AG04449 (cell line): ENCODE measurements around the gene TTLL11.
A peak's percentile ranks its signal among the peaks of the same experiment; 100 is the strongest.

Experiments
- CTCF ChIA-PET: fragments of 350-600 bp; formaldehyde crosslinking; extraction: SDS; loops from one replicate; lab custom pipeline; 2021; ENCODE audit warnings: antibody characterized with exemption; lab: Yijun Ruan, JAX
- POLR2A ChIA-PET: fragments of 400-600, 350-600 bp; formaldehyde crosslinking; extraction: SDS; loops from one replicate; lab custom pipeline; 2020; ENCODE audit warnings: antibody characterized with exemption, inconsistent platforms; lab: Yijun Ruan, JAX
- DNase-seq: peaks from one replicate; pipeline ENCODE4 v3.0.0-alpha.2; 2010; ENCODE audit warnings: low read depth, low spot score
- H3K4me3 ChIP-seq: 2 replicates; pipeline ENCODE4 v1.5.1; 2011; ENCODE audit warnings: low read depth, mild to moderate bottlenecking, control low read depth, low read length
- CTCF ChIP-seq: IDR thresholded peaks from one replicate; pipeline ENCODE4 v1.5.1; 2011; ENCODE audit warnings: mild to moderate bottlenecking, moderate library complexity, low read length, control low read depth, inconsistent platforms; ENCODE audit not compliant: insufficient read depth; ENCODE audit errors: missing control alignments

The TTLL11 gene

GRCh38 chr9:122091682-122092592, 1.2 kb downstream of the TTLL11 start:
- no peak for TF ChIP-seq CTCF
- ChIA-PET POLR2A (interaction anchor here (1.0 kb wide), 1 partner anchor 8 kb away, joined by 3 read pairs; no protein-coding TSS in a partner anchor), CTCF (interaction anchor here (0.7 to 10.2 kb wide), 7 partner anchors 26 to 546 kb away, joined by 3 to 692 read pairs (median 4); no protein-coding TSS in a partner anchor)
- peak overlapping the region; percentile 79 for H3K4me3 ChIP-seq
- DNase-seq, result no peak

GRCh38 chr9:122090981-122091380, 2.1 kb downstream of the TTLL11 start:
- peak overlapping the region; percentile 1; the same call in 1 of the 2 replicates for H3K4me3 ChIP-seq
- ChIA-PET POLR2A (no interaction called here), CTCF (interaction anchor here (4.2 to 10.2 kb wide), 2 partner anchors 8 to 27 kb away, joined by 33 to 692 read pairs; no protein-coding TSS in a partner anchor)
- no peak for DNase-seq
- TF ChIP-seq CTCF, result no peak

DNA sequence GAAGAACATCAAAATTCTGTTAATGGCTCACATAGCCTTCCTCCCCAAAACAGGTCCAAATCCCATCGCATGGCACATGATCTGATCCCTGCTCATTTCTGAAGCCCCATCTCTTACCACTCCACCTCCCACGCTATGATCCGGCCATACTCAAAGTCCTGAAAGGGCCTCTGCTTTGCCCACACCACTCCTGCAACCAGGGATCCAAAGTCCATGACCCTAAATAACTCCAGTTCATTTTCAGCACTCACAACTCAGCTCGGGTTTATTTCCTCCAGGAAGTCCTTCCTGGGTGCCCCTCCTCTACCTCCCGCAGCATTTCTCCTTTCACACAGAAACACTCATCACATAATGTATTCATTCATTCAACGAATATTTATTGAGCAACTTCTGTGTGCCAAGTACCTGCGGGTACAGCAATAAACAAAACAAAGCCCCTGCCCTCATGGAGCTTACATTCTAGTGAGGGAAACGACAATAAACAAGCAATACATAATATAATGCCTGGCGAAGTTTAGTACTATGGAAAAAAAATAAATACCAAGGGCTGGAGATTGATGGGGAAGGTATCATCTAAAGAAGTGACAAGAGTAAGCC, 2.7 kb downstream of the TTLL11 start:
- ChIA-PET CTCF (interaction anchor here (1.0 to 10.2 kb wide), 4 partner anchors 8 to 544 kb away, joined by 3 to 692 read pairs (median 18); no protein-coding TSS in a partner anchor), POLR2A (no interaction called here)
- H3K4me3 ChIP-seq, result no peak overlapping the region
- DNase-seq, result no peak
- TF ChIP-seq CTCF, result no peak

GRCh38 chr9:122088880-122089706, 4.0 kb downstream of the TTLL11 start:
- TF ChIP-seq CTCF, result no peak
- no peak overlapping the region for H3K4me3 ChIP-seq
- CTCF ChIA-PET, result interaction anchor here (0.6 to 4.2 kb wide), 6 partner anchors 9 to 543 kb away, joined by 3 to 33 read pairs (median 3); no protein-coding TSS in a partner anchor
- DNase-seq, result no peak
- POLR2A ChIA-PET, result no interaction called here

DNA sequence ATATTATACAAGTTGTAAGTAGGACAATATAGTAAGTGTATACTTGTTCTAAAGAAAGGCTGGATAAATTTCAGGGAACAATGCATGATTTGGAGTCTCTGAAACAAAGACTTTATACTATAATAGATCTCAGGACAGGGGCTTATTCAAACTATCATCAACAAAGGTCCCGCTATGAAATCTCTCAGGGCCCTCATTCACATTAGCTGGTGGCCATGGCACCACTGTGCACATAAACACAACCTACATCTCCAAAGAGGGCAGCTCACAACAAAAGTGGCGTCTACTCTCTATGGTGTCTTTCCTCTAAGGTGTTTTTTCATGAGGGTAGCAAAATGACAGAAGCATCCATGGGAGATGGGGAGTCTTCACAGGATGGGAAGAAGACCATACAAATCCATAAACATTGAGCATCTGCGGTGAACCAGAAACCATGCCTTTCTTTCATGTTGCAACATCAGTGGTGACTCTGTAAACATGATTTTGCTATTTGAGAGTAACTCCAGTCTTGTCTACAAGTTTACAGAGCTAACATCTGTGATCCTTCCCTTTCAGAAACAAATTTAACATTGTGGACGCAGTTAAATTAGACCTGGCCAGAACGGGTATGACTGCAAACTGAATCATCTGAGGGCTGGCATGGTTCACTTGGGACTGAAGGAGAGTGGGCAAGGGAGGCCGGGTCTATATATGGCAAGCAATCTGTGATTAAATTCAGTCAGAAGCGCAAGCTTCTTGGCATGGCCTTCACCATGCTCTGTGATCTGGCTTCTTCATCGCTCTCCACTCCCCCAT, 5.5 kb downstream of the TTLL11 start:
- no peak overlapping the region for H3K4me3 ChIP-seq
- ChIA-PET POLR2A (no interaction called here), CTCF (interaction anchor here (1.8 to 4.2 kb wide), 2 partner anchors 11 to 35 kb away, joined by 7 to 33 read pairs; no protein-coding TSS in a partner anchor)
- no peak for DNase-seq
- TF ChIP-seq CTCF, result no peak
